GM19463 (cell line): ENCODE results near the gene RFC1.
"Not testable (repeated sequence)": the region's sequence is repeated elsewhere in the genome, so short reads cannot be mapped to it uniquely, and the experiment has no call there.

Source experiments
- ATAC-seq: cut with Tn5 transposase; IDR thresholded peaks from one replicate; pipeline ENCODE4 v1.9.1; 2021; ENCODE audit warnings: mild to moderate bottlenecking, moderate library complexity; ENCODE audit not compliant: unreplicated experiment

The RFC1 gene

GRCh38 chr4:39357002-39357401 lies 9.2 kb downstream of the RFC1 start:
- ATAC-seq, result no peak

DNA sequence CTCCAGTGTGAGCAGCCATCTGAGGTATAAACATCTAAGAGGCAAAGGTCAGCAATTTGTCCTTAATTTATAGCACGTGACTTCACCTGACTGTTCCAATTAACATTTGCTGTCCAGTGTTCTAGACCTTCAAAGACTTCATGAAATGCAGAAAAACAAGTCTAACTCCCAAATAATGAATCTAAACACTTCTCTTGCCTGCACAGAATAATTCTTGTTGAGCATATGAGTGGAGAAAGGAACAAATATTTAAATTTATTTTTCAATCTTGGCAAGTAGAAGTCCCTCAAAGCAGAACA lies 12.0 kb downstream of the RFC1 start:
- no peak for ATAC-seq

GRCh38 chr4:39353478-39354253 lies 12.5 kb downstream of the RFC1 start:
- peak; percentile 72 for ATAC-seq

- not testable (repeated sequence) for ATAC-seq
Observed at GRCh38 chr4:39353149-39353477, 13.0 kb downstream of the RFC1 start.

- no peak for ATAC-seq
Observed at GRCh38 chr4:39349326-39349725, 16.8 kb downstream of the RFC1 start.

DNA sequence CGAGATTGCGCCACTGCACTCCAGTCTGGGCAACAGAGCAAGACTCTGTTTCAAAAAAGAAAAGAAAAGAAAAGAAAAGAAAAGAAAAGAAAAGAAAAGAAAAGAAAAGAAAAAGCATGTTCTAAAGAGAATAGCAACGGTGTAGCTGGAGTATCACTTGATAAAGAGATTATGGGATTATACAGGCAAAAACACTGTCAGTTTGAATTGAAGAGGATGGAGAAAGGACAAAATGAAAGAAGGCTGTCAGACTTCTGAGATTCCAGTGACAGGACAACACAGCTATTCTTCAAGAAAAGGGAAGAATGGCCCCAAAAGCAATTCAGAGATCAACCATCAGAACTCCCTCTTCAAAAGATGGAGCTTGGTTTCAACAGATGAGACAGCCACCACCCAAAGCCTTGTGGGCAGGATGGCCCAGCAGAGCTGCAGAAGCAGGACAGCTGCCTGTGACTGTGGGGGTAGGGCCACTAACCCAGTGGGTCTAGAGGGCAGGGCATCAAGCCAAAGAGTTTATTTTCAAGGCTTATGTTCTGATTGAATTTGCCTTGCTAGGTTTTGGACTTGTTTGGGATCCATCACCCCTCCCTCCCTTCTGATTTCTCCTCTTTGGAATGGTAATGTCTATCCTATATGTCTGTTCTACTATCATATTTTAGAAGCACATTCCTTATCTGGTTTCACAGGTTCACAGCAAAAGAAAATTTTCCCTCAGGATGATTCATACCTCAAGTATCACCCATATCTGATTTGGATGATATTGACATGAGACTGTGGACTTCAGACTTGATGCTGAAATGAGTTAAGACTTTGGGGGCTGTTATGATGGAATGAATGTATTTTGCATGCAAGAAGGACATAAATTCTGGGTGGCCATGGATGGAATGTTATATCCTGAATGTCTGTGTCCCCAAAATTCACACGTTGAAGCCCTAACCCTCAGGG lies 17.5 kb downstream of the RFC1 start:
- ATAC-seq, result no peak

GRCh38 chr4:39346856-39347519 lies 19.2 kb downstream of the RFC1 start:
- no peak for ATAC-seq

DNA sequence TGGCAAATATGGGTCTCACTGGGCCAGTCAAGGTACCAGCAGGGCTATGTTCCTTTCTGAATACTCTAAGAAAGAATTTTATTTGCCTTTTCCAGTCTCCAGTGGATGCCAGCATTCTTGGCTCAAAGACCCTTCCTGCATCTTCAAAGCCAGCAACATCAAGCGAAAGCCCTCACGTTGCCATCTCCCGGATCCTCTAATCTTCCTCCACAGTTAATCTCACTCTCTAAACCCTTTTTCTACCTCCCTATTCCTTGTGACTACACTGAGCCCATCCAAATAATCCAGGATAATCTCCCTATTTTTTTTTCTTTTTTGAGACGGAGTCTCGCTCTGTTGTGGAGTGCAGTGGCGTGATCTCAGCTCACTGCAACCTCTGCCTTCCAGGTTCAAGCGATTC lies 23.4 kb downstream of the RFC1 start:
- ATAC-seq, result no peak

DNA sequence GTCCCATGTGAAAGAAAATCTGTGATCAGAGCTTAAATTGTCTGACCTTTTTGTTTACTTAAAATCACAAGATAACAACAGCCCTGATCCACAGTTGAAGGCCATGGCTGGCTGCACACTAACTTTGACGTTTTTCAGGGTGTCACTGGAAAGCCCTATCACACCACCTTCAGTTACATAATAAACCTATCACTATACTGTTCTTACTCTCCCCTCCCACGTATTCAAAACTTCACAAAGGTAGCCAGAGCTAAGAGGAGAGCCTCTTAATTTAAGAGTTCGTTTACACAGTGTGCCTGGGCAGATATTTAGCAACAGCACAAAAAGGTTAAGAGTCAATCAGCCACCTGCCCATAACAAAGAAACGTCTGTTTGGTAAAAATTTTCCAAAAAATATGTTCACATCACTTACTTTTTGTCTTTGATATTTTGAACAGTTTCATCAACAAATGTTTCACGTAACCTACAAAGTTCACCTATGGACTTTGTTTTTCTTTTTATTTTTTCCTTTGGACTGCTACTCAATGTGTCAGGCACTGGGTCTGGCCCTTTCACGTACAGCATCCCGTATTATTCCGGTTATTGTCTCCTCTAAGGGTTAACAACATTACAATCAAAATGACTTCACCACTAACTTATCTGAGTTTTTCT lies 25.0 kb downstream of the RFC1 start:
- ATAC-seq, result no peak

DNA sequence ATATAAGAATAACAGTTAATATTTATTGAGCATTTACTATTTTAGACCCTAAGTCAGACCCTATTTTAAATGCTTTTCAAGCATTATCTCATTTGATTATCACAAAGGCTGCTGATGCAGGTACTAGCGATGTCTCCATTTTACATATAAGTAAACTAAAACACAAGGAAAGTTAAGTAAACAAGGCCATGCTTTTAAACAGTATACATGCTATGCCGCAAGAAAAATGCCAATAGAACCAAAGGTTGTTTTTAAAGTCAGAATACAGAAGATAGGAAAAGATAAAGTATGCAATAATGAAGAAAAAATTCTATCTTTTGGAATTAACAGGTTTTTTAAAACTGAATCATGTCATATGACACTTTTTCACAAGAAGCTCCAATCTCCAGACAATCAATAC lies 26.2 kb downstream of the RFC1 start:
- ATAC-seq, result no peak

DNA sequence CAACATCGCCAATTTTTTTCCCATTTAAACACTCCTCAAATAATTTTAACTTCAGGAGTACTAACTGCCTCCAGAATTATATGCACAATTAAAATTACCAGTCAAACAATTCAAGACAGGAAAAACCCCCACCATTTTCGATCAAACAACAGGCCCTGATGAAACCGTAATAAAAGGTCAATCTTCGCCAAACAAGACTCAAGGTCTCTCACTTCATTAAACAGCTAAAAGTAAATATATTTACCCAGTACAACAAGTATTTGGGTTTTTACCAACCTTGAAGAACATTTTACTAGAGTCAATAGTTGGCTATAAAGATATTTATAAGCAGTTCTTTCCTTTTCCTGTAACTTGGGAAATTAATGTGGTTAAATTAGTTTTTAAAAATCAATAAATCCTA lies 28.3 kb downstream of the RFC1 start:
- no peak for ATAC-seq

- no peak for ATAC-seq
Observed at GRCh38 chr4:39335566-39335965, 30.6 kb downstream of the RFC1 start.

DNA sequence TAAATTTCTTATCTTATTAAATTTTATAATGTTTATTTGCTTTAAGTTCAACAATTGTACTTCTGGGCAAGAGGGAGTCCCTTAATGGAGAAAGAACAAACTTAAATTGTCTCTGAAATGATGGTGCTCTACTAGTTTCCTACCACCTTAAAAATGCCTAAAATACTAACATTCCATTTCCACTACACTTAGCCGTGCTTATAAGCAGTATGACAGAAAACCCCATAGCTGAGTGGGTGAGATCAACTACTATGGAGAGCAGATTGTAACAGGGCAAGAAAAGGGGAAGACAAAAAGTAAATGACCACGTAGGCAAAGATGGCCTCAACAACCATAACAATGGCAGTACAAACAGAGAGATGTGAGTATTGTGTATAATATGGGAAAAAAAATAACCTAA lies 35.0 kb downstream of the RFC1 start:
- no peak for ATAC-seq

- ATAC-seq, result no peak
Observed at GRCh38 chr4:39330353-39330752, 35.8 kb downstream of the RFC1 start.

GRCh38 chr4:39326468-39326977 lies 39.6 kb downstream of the RFC1 start:
- ATAC-seq, result no peak

- no peak for ATAC-seq
Observed at GRCh38 chr4:39324897-39325613, 41.1 kb downstream of the RFC1 start.

- ATAC-seq, result no peak
Observed at GRCh38 chr4:39324446-39324845, 41.7 kb downstream of the RFC1 start.

GRCh38 chr4:39323821-39324220 lies 42.3 kb downstream of the RFC1 start:
- no peak for ATAC-seq

DNA sequence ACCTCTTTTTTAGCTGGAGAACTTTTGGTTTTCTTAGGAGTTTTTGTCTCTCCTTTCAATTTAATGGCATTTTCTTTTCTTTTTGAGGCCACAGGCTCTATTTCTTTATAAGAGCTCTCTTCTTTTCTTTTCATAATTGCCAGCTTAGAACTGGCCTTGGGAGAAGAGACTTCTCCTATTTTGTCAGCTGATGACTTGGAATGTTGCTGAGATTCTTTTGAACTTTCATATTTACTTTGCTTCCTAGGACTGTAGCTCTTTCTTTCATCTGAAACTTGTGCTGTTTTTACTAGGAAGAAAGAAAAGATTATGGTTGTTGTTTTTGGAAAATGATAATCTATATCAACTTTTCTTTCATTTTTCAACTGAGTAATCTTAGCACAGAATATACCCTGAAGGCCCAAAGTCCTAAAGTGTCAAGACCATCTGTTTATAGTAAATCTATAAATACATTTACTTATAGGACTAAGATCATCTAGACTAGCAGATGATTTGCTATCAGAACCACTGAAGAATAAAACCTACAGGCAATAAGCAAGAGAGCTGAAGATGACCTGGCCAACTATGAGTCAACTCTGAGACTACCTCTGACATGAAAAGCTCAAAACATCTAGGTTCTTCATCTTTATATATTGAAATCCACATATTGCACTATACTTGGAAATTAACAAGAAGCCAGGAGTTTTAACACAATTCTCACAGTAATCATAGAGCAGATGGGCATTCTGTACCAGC lies 45.6 kb downstream of the RFC1 start:
- no peak for ATAC-seq

GRCh38 chr4:39319676-39320075 lies 46.5 kb downstream of the RFC1 start:
- ATAC-seq, result no peak
